Melanocyte of skin (primary cell): Measurements from ENCODE around the gene SLC18A3. TPM values are rescaled to one million over a fixed set of nuclear protein-coding genes. Genes with fewer than 3 reads are reported as not detected.

ENCODE experiments used
- total RNA-seq, 2 donors: library from RNA; depleted of rRNA; stranded (reverse); fragments of >200 nt; gene quantifications; 2 replicates each; pipeline ENCODE4 v1.2.3, GENCODE V29; 2012

The SLC18A3 gene
- not detected for total RNA-seq

GRCh38 chr10:49610114-49610457 is at the start of gene SLC18A3:
Gene SLC18A3 (plus strand): TSS chr10:49610310. CDS start chr10:49610741, 431 bp downstream.

GRCh38 chr10:49613882-49614241 is 3.8 kb downstream of the SLC18A3 start, which contains the start of gene CHAT:
Gene CHAT (plus strand): TSS chr10:49614037. CDS start chr10:49614190, 153 bp downstream.

Other genes with a start within 250 kb of the SLC18A3 start
- not detected for gene DRGX, start 214.2 kb upstream of the SLC18A3 start, total RNA-seq
- 10 to 100 TPM; 11.0 to 19.3 TPM for gene ERCC6, start 71.2 kb upstream of the SLC18A3 start, total RNA-seq
- not detected for gene CHAT, start 3.7 kb downstream of the SLC18A3 start, total RNA-seq
- gene C10orf53, start 69.3 kb downstream of the SLC18A3 start, total RNA-seq = not detected
- under 1 TPM; under 0.01 TPM for gene OGDHL, start 152.0 kb downstream of the SLC18A3 start, total RNA-seq